Retinal pigment epithelial cell (primary cell): ENCODE data around the gene LRIT2.

Source experiments
- DNase-seq: peaks from one replicate; pipeline ENCODE4 v3.0.0-alpha.2; 2010; ENCODE audit warnings: low read depth
- H3K4me3 ChIP-seq: 2 replicates; pipeline ENCODE4 v1.5.1; 2011; ENCODE audit warnings: mild to moderate bottlenecking, low read length, control low read depth, moderate library complexity
- CTCF ChIP-seq: conservative IDR thresholded peaks from 2 replicates; pipeline ENCODE4 v1.5.1; 2011; ENCODE audit warnings: low read depth, low read length, control low read depth, inconsistent platforms

Gene LRIT2

GRCh38 chr10:84214612-84215235 lies 10.6 kb downstream of the LRIT2 start:
- H3K4me3 ChIP-seq, result no peak overlapping the region
- TF ChIP-seq CTCF, result peak; percentile 52
- no peak for DNase-seq

GRCh38 chr10:84214046-84214572 lies 11.2 kb downstream of the LRIT2 start:
- no peak for TF ChIP-seq CTCF
- no peak overlapping the region for H3K4me3 ChIP-seq

GRCh38 chr10:84213076-84213475 lies 12.3 kb downstream of the LRIT2 start:
- no peak for TF ChIP-seq CTCF
- no peak for DNase-seq
- no peak overlapping the region for H3K4me3 ChIP-seq

More at GRCh38 chr10:84214046-84214572, 11.2 kb downstream of the LRIT2 start:
- no peak for DNase-seq

- no peak for DNase-seq
- no peak overlapping the region for H3K4me3 ChIP-seq
- TF ChIP-seq CTCF, result no peak
Measured at GRCh38 chr10:84212014-84212413, 13.3 kb downstream of the LRIT2 start.

- no peak for TF ChIP-seq CTCF
- no peak for DNase-seq
- H3K4me3 ChIP-seq, result no peak overlapping the region
Measured at GRCh38 chr10:84211566-84211965, 13.8 kb downstream of the LRIT2 start.

GRCh38 chr10:84208023-84208422 lies 17.3 kb downstream of the LRIT2 start:
- no peak for DNase-seq
- no peak overlapping the region for H3K4me3 ChIP-seq
- TF ChIP-seq CTCF, result no peak

- DNase-seq, result no peak
- H3K4me3 ChIP-seq, result no peak overlapping the region
- TF ChIP-seq CTCF, result no peak
Measured at GRCh38 chr10:84205853-84206525, 19.4 kb downstream of the LRIT2 start.
